Measurements from ENCODE around the gene CHST6. TPM values are rescaled to one million over a fixed set of nuclear protein-coding genes. Genes with fewer than 3 reads are reported as not detected.
A peak's percentile ranks its signal among the peaks of the same experiment; 100 is the strongest.

Gene CHST6
- total and polyA plus RNA-seq, 9 of the 15 experiments (the other 6 are each of a cell fraction or from before 2014, with no cell fraction given), result 0.01 to 0.05 (median 0.02) TPM; not detected in 6

DNA sequence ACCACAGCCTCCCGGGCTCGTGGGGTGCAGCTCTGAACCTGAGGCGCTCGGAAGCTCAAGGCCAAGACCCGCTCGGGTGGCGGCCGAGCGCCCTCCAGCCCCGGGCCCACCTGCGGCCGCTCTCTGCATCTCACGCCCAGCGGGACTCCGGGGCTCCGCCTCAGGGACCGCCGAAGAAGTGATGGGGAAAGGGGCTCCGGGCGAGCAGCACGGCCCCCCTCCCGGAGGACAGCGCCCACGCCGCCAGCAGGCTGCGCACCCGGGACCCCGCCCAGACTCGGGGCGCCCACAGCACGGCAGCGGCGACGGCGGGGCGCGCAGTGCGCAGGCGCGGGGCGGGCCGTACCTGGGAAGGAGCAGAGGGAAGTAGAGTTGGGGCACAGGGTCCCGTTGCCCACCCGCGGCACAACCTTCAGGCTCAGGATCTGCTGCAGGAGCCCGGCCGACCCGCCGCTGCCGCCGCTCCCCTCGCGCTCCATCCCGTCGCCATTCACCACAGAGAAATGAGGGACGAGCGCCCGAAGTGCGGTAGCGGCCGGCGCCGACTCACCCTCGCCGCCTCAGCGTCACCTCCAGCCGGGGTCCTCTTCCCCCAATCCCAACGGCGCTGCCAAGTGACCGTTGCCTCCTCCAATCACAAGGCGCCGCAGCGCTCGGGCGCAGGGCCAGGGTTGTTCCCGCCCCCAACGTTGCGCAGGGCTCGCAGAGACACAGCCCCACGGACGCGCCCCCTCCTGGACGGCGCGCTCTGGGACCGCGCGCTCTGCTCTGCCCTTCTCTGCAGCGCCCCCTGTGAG, 30.9 kb downstream of the CHST6 start, which contains the start of gene TMEM170A (continued):
- TF ChIP-seq, protein P1, sequence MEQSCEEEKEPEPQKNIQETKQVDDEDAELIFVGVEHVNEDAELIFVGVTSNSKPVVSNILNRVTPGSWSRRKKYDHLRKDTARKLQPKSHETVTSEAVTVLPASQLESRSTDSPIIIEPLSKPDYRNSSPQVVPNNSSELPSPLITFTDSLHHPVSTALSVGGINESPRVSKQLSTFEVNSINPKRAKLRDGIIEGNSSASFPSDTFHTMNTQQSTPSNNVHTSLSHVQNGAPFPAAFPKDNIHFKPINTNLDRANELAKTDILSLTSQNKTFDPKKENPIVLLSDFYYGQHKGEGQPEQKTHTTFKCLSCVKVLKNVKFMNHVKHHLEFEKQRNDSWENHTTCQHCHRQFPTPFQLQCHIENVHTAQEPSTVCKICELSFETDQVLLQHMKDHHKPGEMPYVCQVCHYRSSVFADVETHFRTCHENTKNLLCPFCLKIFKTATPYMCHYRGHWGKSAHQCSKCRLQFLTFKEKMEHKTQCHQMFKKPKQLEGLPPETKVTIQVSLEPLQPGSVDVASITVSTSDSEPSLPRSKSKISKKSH (CRISPR knock-in tag; IDR thresholded peaks at IDR 0.05), result no peak
- TF ChIP-seq NFXL1 (CRISPR knock-in tag; IDR thresholded peaks at IDR 0.05) (no peak), BRD9 (IDR thresholded peaks at IDR 0.05; ENCODE audit: low read depth, partially characterized antibody) (no peak), SAP30 (IDR thresholded peaks at IDR 0.05; ENCODE audit: borderline replicate concordance, insufficient read depth, low read depth, low read length, poor library complexity, severe bottlenecking) (no peak), ZNF23 (CRISPR knock-in tag; IDR thresholded peaks at IDR 0.05) (no peak), KLF6 (CRISPR knock-in tag; IDR thresholded peaks at IDR 0.05; ENCODE audit: borderline replicate concordance) (0 out of 2 replicates have a peak, but pooled peaks have one; percentile 25), PCBP2 (IDR thresholded peaks at IDR 0.05; ENCODE audit: low read depth, low read length, poor library complexity, severe bottlenecking) (peak; percentile 23), FOXA3 (CRISPR knock-in tag; conservative IDR thresholded peaks at IDR 0.05 in 1 of 2, IDR thresholded peaks at IDR 0.05 in 1 of 2) (no peak), SIN3B (IDR thresholded peaks at IDR 0.05; ENCODE audit: low read depth) (peak; percentile 39), NELFE (IDR thresholded peaks at IDR 0.05; ENCODE audit: insufficient read depth, insufficient read length) (no peak), CBX2 (IDR thresholded peaks at IDR 0.05; ENCODE audit: insufficient read depth, low read length, poor library complexity, severe bottlenecking) (no peak), DACH1 (IDR thresholded peaks at IDR 0.05; ENCODE audit: partially characterized antibody) (no peak), JUN (IDR thresholded peaks at IDR 0.05; ENCODE audit: borderline replicate concordance, low read depth, low read length) (0 out of 2 replicates have a peak, but pooled peaks have one; percentile 35), JUN (CRISPR knock-in tag; IDR thresholded peaks at IDR 0.05; ENCODE audit: borderline replicate concordance) (0 out of 2 replicates have a peak, but pooled peaks have one; percentile 20), ZNF165 (CRISPR knock-in tag; IDR thresholded peaks at IDR 0.05; ENCODE audit: borderline replicate concordance) (no peak), CEBPB (tag; IDR thresholded peaks at IDR 0.05) (peak; percentile 88), BRD4 (IDR thresholded peaks at IDR 0.05) (no peak), FOSL1 (tag; conservative IDR thresholded peaks at IDR 0.05) (peak; percentile 46)
- TF ChIP-seq, protein P2, sequence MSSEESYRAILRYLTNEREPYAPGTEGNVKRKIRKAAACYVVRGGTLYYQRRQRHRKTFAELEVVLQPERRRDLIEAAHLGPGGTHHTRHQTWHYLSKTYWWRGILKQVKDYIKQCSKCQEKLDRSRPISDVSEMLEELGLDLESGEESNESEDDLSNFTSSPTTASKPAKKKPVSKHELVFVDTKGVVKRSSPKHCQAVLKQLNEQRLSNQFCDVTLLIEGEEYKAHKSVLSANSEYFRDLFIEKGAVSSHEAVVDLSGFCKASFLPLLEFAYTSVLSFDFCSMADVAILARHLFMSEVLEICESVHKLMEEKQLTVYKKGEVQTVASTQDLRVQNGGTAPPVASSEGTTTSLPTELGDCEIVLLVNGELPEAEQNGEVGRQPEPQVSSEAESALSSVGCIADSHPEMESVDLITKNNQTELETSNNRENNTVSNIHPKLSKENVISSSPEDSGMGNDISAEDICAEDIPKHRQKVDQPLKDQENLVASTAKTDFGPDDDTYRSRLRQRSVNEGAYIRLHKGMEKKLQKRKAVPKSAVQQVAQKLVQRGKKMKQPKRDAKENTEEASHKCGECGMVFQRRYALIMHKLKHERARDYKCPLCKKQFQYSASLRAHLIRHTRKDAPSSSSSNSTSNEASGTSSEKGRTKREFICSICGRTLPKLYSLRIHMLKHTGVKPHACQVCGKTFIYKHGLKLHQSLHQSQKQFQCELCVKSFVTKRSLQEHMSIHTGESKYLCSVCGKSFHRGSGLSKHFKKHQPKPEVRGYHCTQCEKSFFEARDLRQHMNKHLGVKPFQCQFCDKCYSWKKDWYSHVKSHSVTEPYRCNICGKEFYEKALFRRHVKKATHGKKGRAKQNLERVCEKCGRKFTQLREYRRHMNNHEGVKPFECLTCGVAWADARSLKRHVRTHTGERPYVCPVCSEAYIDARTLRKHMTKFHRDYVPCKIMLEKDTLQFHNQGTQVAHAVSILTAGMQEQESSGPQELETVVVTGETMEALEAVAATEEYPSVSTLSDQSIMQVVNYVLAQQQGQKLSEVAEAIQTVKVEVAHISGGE (CRISPR knock-in tag; IDR thresholded peaks at IDR 0.05), result peak in 1 of 3 experiments; percentile 23; a peak in 1 of 6 replicates
- TF ChIP-seq, protein P3, sequence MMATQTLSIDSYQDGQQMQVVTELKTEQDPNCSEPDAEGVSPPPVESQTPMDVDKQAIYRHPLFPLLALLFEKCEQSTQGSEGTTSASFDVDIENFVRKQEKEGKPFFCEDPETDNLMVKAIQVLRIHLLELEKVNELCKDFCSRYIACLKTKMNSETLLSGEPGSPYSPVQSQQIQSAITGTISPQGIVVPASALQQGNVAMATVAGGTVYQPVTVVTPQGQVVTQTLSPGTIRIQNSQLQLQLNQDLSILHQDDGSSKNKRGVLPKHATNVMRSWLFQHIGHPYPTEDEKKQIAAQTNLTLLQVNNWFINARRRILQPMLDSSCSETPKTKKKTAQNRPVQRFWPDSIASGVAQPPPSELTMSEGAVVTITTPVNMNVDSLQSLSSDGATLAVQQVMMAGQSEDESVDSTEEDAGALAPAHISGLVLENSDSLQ (IDR thresholded peaks at IDR 0.05), result peak; percentile 98

All from K562 (cell line).